SK-N-SH treated with all-trans-retinoic acid at 6 μM for 48 hours (cell line): ENCODE measurements around the gene PDLIM4.

Experiments
- ARNTL ChIP-seq: fragments of 450-650 bp; formaldehyde crosslinking; IDR thresholded peaks from 2 replicates; pipeline ENCODE4 v1.5.0; 2020; ENCODE audit warnings: low read depth, mild to moderate bottlenecking, moderate library complexity, borderline replicate concordance
- CSDC2 ChIP-seq: fragments of 250-450 bp; sonication (Bioruptor Pico); IDR thresholded peaks from 2 replicates; pipeline ENCODE4 v1.5.0; 2020; ENCODE audit warnings: mild to moderate bottlenecking, moderate library complexity
- OSR1 ChIP-seq: fragments of 250-450 bp; sonication (Bioruptor Pico); IDR thresholded peaks from 2 replicates; pipeline ENCODE4 v1.8.0; 2022; ENCODE audit warnings: moderate library complexity, mild to moderate bottlenecking, inconsistent platforms
- PPARA ChIP-seq: fragments of 250-450 bp; sonication (Bioruptor Pico); IDR thresholded peaks from 2 replicates; pipeline ENCODE4 v1.5.0; 2020; ENCODE audit warnings: mild to moderate bottlenecking, borderline replicate concordance
- SNAI2 ChIP-seq: fragments of 250-450 bp; sonication (Bioruptor Pico); IDR thresholded peaks from 2 replicates; pipeline ENCODE4 v1.5.0; 2020; ENCODE audit warnings: mild to moderate bottlenecking, moderate library complexity
- ZFP30 ChIP-seq: fragments of 450-650 bp; formaldehyde crosslinking; IDR thresholded peaks from 2 replicates; pipeline ENCODE4 v1.5.0; 2022; ENCODE audit warnings: mild to moderate bottlenecking, moderate library complexity
- TF ChIP-seq, protein P1 (sequence below): fragments of 250-450 bp; sonication (Bioruptor Pico); IDR thresholded peaks from 2 replicates; pipeline ENCODE4 v1.8.0; 2020; ENCODE audit warnings: mild to moderate bottlenecking, moderate library complexity, borderline replicate concordance
- TF ChIP-seq, protein P2 (sequence below): fragments of 250-450 bp; sonication (Bioruptor Pico); IDR thresholded peaks from 2 replicates; pipeline ENCODE4 v1.5.0; 2020; ENCODE audit warnings: mild to moderate bottlenecking, moderate library complexity
- TF ChIP-seq, protein P3 (sequence below): fragments of 250-450 bp; sonication (Bioruptor Pico); IDR thresholded peaks from 2 replicates; pipeline ENCODE4 v1.5.1; 2021; ENCODE audit warnings: mild to moderate bottlenecking, moderate library complexity

DNA sequence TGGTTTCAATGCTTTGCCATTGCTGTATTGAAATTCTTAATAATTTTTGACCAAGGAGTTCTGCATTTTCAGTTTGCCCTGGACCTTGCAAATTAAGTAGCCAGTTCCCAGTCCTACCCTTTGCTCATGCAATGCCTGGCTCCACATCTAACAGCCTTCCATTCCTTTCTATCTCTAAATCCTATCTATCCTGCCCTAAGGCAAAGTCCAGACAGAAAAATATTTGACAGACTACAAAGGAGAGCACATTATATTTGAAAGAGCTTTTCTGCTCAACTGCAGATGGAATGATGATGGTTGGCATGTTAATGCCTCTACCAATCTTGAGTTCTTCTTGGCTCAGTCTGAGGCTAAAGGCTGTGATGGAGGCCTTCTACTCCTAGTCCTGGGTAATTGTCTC, 52.2 kb downstream of the PDLIM4 start:
- TF ChIP-seq, protein P1, sequence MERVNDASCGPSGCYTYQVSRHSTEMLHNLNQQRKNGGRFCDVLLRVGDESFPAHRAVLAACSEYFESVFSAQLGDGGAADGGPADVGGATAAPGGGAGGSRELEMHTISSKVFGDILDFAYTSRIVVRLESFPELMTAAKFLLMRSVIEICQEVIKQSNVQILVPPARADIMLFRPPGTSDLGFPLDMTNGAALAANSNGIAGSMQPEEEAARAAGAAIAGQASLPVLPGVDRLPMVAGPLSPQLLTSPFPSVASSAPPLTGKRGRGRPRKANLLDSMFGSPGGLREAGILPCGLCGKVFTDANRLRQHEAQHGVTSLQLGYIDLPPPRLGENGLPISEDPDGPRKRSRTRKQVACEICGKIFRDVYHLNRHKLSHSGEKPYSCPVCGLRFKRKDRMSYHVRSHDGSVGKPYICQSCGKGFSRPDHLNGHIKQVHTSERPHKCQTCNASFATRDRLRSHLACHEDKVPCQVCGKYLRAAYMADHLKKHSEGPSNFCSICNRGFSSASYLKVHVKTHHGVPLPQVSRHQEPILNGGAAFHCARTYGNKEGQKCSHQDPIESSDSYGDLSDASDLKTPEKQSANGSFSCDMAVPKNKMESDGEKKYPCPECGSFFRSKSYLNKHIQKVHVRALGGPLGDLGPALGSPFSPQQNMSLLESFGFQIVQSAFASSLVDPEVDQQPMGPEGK (CRISPR knock-in tag), result no peak
- TF ChIP-seq PPARA (CRISPR knock-in tag) (no peak), ZFP30 (CRISPR knock-in tag) (no peak), SNAI2 (CRISPR knock-in tag) (no peak), CSDC2 (no peak), OSR1 (CRISPR knock-in tag) (no peak), ARNTL (CRISPR knock-in tag) (no peak)
- TF ChIP-seq, protein P2, sequence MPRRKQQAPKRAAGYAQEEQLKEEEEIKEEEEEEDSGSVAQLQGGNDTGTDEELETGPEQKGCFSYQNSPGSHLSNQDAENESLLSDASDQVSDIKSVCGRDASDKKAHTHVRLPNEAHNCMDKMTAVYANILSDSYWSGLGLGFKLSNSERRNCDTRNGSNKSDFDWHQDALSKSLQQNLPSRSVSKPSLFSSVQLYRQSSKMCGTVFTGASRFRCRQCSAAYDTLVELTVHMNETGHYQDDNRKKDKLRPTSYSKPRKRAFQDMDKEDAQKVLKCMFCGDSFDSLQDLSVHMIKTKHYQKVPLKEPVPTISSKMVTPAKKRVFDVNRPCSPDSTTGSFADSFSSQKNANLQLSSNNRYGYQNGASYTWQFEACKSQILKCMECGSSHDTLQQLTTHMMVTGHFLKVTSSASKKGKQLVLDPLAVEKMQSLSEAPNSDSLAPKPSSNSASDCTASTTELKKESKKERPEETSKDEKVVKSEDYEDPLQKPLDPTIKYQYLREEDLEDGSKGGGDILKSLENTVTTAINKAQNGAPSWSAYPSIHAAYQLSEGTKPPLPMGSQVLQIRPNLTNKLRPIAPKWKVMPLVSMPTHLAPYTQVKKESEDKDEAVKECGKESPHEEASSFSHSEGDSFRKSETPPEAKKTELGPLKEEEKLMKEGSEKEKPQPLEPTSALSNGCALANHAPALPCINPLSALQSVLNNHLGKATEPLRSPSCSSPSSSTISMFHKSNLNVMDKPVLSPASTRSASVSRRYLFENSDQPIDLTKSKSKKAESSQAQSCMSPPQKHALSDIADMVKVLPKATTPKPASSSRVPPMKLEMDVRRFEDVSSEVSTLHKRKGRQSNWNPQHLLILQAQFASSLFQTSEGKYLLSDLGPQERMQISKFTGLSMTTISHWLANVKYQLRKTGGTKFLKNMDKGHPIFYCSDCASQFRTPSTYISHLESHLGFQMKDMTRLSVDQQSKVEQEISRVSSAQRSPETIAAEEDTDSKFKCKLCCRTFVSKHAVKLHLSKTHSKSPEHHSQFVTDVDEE (CRISPR knock-in tag), result no peak
- TF ChIP-seq, protein P3, sequence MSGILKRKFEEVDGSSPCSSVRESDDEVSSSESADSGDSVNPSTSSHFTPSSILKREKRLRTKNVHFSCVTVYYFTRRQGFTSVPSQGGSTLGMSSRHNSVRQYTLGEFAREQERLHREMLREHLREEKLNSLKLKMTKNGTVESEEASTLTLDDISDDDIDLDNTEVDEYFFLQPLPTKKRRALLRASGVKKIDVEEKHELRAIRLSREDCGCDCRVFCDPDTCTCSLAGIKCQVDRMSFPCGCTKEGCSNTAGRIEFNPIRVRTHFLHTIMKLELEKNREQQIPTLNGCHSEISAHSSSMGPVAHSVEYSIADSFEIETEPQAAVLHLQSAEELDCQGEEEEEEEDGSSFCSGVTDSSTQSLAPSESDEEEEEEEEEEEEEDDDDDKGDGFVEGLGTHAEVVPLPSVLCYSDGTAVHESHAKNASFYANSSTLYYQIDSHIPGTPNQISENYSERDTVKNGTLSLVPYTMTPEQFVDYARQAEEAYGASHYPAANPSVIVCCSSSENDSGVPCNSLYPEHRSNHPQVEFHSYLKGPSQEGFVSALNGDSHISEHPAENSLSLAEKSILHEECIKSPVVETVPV (CRISPR knock-in tag), result no peak
